Measurements from ENCODE around the gene TIAM2.
A peak's percentile ranks its signal among the peaks of the same experiment; 100 is the strongest.

TIAM2 gene

DNA sequence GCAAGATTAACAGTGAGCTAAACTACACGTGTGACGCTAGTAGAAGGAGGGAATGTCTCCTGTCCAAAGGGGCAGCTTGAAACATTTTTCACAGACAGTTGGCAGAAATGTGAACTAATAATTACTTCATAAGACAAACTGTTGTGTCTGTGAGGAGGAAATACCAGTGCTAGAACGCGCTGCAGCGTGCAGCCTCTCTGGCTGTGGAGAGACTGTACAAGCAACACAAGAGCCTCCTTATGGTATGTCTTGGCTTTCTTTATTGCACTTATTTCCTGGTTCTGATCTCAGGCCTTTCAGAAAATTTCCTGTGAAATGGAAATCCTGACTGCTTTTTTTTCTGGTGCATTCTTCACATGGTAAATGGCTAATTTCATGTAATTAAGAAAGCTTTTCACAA lies 25.3 kb upstream of the TIAM2 start:
- no peak for DNase-seq (ENCODE audit: insufficient read length)
- no peak for FAIRE-seq
- TF ChIP-seq POLR2AphosphoS5 (IDR thresholded peaks at IDR 0.05; ENCODE audit: low read depth, low read length) = no peak
- no peak for TF ChIP-seq TAF1 (IDR thresholded peaks at IDR 0.05; ENCODE audit: borderline replicate concordance, low read depth, low read length)
- TF ChIP-seq POLR2A (IDR thresholded peaks at IDR 0.05; ENCODE audit: low read depth, low read length) = no peak

- DNase-seq (ENCODE audit: insufficient read length) (no peak), FAIRE-seq (no peak)
- TF ChIP-seq TAF1 (IDR thresholded peaks at IDR 0.05; ENCODE audit: borderline replicate concordance, low read depth, low read length) (no peak), POLR2AphosphoS5 (IDR thresholded peaks at IDR 0.05; ENCODE audit: low read depth, low read length) (no peak), POLR2A (IDR thresholded peaks at IDR 0.05; ENCODE audit: low read depth, low read length) (no peak)
These were observed 20.5 kb upstream of the TIAM2 start for GRCh38 chr6:154974485-154975149.

- DNase-seq (ENCODE audit: insufficient read length) (no peak), FAIRE-seq (no peak)
- TF ChIP-seq POLR2AphosphoS5 (IDR thresholded peaks at IDR 0.05; ENCODE audit: low read depth, low read length) (no peak), POLR2A (IDR thresholded peaks at IDR 0.05; ENCODE audit: low read depth, low read length) (no peak), TAF1 (IDR thresholded peaks at IDR 0.05; ENCODE audit: borderline replicate concordance, low read depth, low read length) (no peak)
These were observed 17.5 kb upstream of the TIAM2 start for GRCh38 chr6:154977588-154977987.

DNA sequence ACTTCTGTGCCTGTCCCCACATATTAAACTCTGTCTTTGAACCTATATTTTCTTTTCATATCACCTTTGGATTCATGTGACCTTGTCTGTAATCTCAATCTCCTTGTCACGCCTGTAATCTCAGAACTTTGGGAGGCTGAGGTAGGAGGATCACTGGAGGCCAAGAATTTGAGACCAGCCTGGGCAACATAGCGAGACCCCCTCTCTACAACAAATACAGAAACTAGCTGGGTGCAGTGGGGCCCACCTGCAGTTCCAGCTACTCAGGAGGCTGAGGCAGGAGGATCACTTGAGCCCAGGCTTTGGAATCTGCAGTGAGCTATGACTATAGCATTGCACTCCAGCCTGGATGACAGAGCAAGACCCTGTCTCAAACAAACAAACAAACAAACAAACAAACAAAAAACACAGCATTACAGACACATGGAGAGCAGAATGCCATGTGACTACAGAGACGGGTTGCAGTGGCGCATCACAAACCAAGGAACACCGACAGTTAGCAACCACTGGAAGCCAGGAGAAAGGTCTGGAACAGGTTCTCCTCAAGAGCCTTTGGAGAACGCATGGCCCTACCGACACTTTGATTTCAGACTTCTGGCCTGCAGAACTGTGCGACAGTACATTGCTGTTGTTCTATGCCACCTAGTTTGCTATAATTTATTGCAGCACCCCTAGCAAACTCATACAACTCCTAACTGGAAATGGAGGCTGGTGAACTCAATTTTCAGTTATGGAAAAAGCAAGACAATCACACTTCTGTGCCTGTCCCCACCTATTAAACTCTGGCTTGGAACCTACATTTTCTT lies 14.6 kb upstream of the TIAM2 start:
- no peak for TF ChIP-seq POLR2A (IDR thresholded peaks at IDR 0.05; ENCODE audit: low read depth, low read length)
- TF ChIP-seq POLR2AphosphoS5 (IDR thresholded peaks at IDR 0.05; ENCODE audit: low read depth, low read length) = no peak
- TF ChIP-seq TAF1 (IDR thresholded peaks at IDR 0.05; ENCODE audit: borderline replicate concordance, low read depth, low read length) = no peak
- FAIRE-seq (peak; percentile 24), DNase-seq (ENCODE audit: insufficient read length) (no peak)

- FAIRE-seq (no peak), DNase-seq (ENCODE audit: insufficient read length) (no peak)
- TF ChIP-seq POLR2A (IDR thresholded peaks at IDR 0.05; ENCODE audit: low read depth, low read length) = no peak
- no peak for TF ChIP-seq POLR2AphosphoS5 (IDR thresholded peaks at IDR 0.05; ENCODE audit: low read depth, low read length)
- TF ChIP-seq TAF1 (IDR thresholded peaks at IDR 0.05; ENCODE audit: borderline replicate concordance, low read depth, low read length) = no peak
These were observed 13.8 kb upstream of the TIAM2 start for GRCh38 chr6:154981079-154981870.

DNA sequence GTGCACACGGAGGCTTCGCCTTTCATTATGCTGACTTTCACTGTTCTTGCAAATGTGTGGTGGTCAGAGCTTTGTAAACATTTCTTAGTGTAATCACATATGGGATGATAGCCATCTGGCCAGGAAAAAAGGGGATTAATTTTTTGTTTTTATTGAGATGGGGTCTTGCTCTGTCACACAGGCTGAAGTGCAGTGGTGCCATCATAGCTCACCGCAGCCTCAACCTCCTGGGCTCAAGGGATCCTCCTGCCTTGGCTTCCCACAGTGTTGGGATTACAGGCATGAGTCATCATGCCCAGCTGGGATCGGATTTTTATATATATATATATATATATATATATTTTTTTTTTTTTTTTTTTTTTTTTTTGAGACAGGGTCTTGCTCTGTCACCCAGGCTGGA lies 11.0 kb upstream of the TIAM2 start:
- FAIRE-seq (no peak), DNase-seq (ENCODE audit: insufficient read length) (no peak)
- TF ChIP-seq POLR2AphosphoS5 (IDR thresholded peaks at IDR 0.05; ENCODE audit: low read depth, low read length) (no peak), TAF1 (IDR thresholded peaks at IDR 0.05; ENCODE audit: borderline replicate concordance, low read depth, low read length) (no peak), POLR2A (IDR thresholded peaks at IDR 0.05; ENCODE audit: low read depth, low read length) (no peak)

- no peak for TF ChIP-seq POLR2A (IDR thresholded peaks at IDR 0.05; ENCODE audit: low read depth, low read length)
- no peak for TF ChIP-seq TAF1 (IDR thresholded peaks at IDR 0.05; ENCODE audit: borderline replicate concordance, low read depth, low read length)
- no peak for TF ChIP-seq POLR2AphosphoS5 (IDR thresholded peaks at IDR 0.05; ENCODE audit: low read depth, low read length)
These were observed 8.3 kb upstream of the TIAM2 start for GRCh38 chr6:154986787-154987235.

GRCh38 chr6:154989448-154989847 lies 5.7 kb upstream of the TIAM2 start:
- no peak for FAIRE-seq
- no peak for TF ChIP-seq POLR2A (IDR thresholded peaks at IDR 0.05; ENCODE audit: low read depth, low read length)
- no peak for TF ChIP-seq TAF1 (IDR thresholded peaks at IDR 0.05; ENCODE audit: borderline replicate concordance, low read depth, low read length)
- TF ChIP-seq POLR2AphosphoS5 (IDR thresholded peaks at IDR 0.05; ENCODE audit: low read depth, low read length) = no peak
- DNase-seq (ENCODE audit: insufficient read length) = no peak

More at GRCh38 chr6:154986787-154987235, 8.3 kb upstream of the TIAM2 start:
- DNase-seq (ENCODE audit: insufficient read length) (no peak), FAIRE-seq (no peak)

DNA sequence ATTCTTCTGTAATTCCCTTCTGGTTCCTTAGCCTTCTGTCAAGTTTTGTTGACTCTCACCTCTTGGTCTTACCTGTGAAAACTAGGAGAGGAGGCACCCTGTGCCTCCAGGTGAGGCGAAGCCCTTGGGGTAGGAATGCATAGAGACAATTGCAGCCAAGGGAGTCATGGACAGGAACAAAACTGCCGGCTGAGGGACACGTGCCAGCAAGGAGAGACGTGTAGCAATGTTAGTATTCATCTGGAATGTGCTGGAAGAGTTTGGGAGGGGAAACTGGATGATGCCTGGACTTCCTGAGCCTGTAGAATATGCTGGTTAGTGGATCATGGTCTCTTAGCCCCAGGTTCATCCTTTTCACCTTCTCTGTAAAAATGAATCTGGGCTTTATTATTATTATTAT lies 3.9 kb upstream of the TIAM2 start:
- FAIRE-seq (no peak), DNase-seq (ENCODE audit: insufficient read length) (no peak)
- TF ChIP-seq TAF1 (IDR thresholded peaks at IDR 0.05; ENCODE audit: borderline replicate concordance, low read depth, low read length) (no peak), POLR2AphosphoS5 (IDR thresholded peaks at IDR 0.05; ENCODE audit: low read depth, low read length) (no peak), POLR2A (IDR thresholded peaks at IDR 0.05; ENCODE audit: low read depth, low read length) (no peak)

DNA sequence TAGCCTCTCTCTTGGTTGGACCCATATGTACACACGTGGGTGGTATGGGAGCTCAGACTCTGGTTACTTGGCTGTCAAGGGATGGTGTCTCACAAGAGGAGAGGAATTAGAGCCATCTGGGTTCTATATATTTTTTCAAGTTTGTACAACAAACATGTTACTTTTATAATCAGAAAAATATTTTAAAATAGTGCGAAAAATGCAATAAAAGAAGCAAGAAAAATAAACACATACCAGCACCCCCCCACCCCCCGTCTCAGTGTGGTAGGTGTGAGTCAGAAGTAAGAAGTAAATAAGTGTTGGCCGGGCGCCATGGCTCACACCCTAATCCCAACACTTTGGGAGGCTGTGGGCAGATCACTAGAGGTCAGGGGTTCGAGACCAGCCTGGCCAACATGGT lies 2.1 kb upstream of the TIAM2 start:
- TF ChIP-seq POLR2A (IDR thresholded peaks at IDR 0.05; ENCODE audit: low read depth, low read length) = no peak
- no peak for TF ChIP-seq TAF1 (IDR thresholded peaks at IDR 0.05; ENCODE audit: borderline replicate concordance, low read depth, low read length)
- TF ChIP-seq POLR2AphosphoS5 (IDR thresholded peaks at IDR 0.05; ENCODE audit: low read depth, low read length) = no peak
- DNase-seq (ENCODE audit: insufficient read length) (no peak), FAIRE-seq (no peak)

DNA sequence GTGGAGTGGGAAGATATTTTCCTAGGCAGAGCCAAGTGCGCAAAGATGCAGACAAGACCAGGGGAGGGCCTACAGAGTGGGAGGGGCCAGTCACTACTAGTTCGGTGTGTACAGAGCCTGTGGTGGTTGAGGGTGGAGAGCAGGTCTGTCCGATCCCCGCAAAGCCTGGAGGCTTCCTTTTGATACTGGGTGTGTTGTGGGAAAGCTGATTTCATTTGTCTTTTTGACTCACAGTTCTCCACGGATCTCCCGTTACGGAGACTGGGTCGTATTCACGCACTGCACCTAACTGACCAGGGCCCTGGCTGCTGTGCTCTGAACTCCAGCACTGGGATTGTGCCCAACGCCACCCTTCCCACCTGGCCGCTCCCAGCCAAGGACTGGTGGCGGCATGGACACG lies 1.4 kb upstream of the TIAM2 start:
- DNase-seq (ENCODE audit: insufficient read length) = no peak
- no peak for FAIRE-seq
- TF ChIP-seq TAF1 (IDR thresholded peaks at IDR 0.05; ENCODE audit: borderline replicate concordance, low read depth, low read length) (no peak), POLR2AphosphoS5 (IDR thresholded peaks at IDR 0.05; ENCODE audit: low read depth, low read length) (no peak), POLR2A (IDR thresholded peaks at IDR 0.05; ENCODE audit: low read depth, low read length) (no peak)

Data from GM12892 (cell line).